Liver (tissue), 9 donors: ENCODE results near the gene MYO6. TPM values are rescaled to one million over a fixed set of nuclear protein-coding genes. Genes with fewer than 3 reads are reported as not detected.

Experiments used
- DNase-seq: peaks from one replicate; pipeline ENCODE4 v3.0.0-alpha.2; 2017; ENCODE audit warnings: low spot score
- H3K27ac ChIP-seq, 2 donors: one replicate each; pipeline ENCODE4 v1.7.0; 2013; ENCODE audit warnings: inconsistent platforms in 2 of 2, low read length in 2 of 2, control low read depth in 1 of 2, low read depth in 1 of 2, mild to moderate bottlenecking in 1 of 2
- H3K27me3 ChIP-seq, 4 donors: one replicate each; pipeline versions ENCODE4 v1.6.1 to v1.7.0; 2013; ENCODE audit warnings: low read length in 3 of 4, inconsistent platforms in 1 of 4, mild to moderate bottlenecking in 1 of 4, moderate library complexity in 1 of 4; ENCODE audit not compliant: control insufficient read depth in 4 of 4, insufficient read depth in 4 of 4
- H3K36me3 ChIP-seq, 4 donors: one replicate each; pipeline versions ENCODE4 v1.6.1 to v1.7.0; 2013; ENCODE audit warnings: low read length in 3 of 4, mild to moderate bottlenecking in 3 of 4, low read depth in 1 of 4, moderate library complexity in 1 of 4; ENCODE audit not compliant: control insufficient read depth in 4 of 4, insufficient read depth in 3 of 4
- H3K4me1 ChIP-seq, 4 donors: one replicate each; pipeline versions ENCODE4 v1.6.1 to v1.7.0; 2013; ENCODE audit warnings: low read length in 3 of 4, mild to moderate bottlenecking in 3 of 4, moderate library complexity in 1 of 4; ENCODE audit not compliant: control insufficient read depth in 4 of 4, insufficient read depth in 4 of 4
- H3K4me3 ChIP-seq, 3 donors: one replicate each; pipeline versions ENCODE4 v1.6.1 to v1.7.0; 2013; ENCODE audit warnings: low read length in 3 of 3, control low read depth in 1 of 3, low read depth in 1 of 3, mild to moderate bottlenecking in 1 of 3
- H3K9ac ChIP-seq, 2 donors: one replicate each; pipeline ENCODE4 v1.7.0; 2013; ENCODE audit warnings: low read length in 2 of 2, mild to moderate bottlenecking in 2 of 2, moderate library complexity in 2 of 2, control low read depth in 1 of 2, low read depth in 1 of 2
- H3K9me3 ChIP-seq, 4 donors: one replicate each; pipeline versions ENCODE4 v1.6.1 to v1.7.0; 2013; ENCODE audit warnings: low read length in 3 of 4; ENCODE audit not compliant: control insufficient read depth in 4 of 4
- ATF3 ChIP-seq: IDR thresholded peaks from 2 replicates; pipeline ENCODE4 v1.6.1; 2016; ENCODE audit warnings: antibody characterized with exemption
- CTCF ChIP-seq: fragments of 150-350 bp; IDR thresholded peaks from 2 replicates; pipeline ENCODE4 v1.5.1; 2017; ENCODE audit warnings: improper control_type of control experiment, low read depth, low read length; ENCODE audit not compliant: missing input control
- EGR1 ChIP-seq, 2 donors: IDR thresholded peaks; 2 replicates each; pipeline ENCODE4 v1.6.1; 2016 to 2018; ENCODE audit warnings: antibody characterized with exemption in 2 of 2, low read depth in 2 of 2
- FOXA1 ChIP-seq: IDR thresholded peaks from 2 replicates; pipeline ENCODE4 v1.6.1; 2016; ENCODE audit warnings: antibody characterized with exemption
- FOXA2 ChIP-seq: IDR thresholded peaks from 2 replicates; pipeline ENCODE4 v1.6.1; 2016; ENCODE audit warnings: antibody characterized with exemption
- GABPA ChIP-seq, 2 donors: IDR thresholded peaks in 1 of 2; conservative IDR thresholded peaks in 1 of 2; 2 replicates each; pipeline ENCODE4 v1.6.1; 2016; ENCODE audit warnings: antibody characterized with exemption in 2 of 2, mild to moderate bottlenecking in 1 of 2, moderate library complexity in 1 of 2
- HNF4A ChIP-seq, 2 donors: conservative IDR thresholded peaks; 2 replicates each; pipeline ENCODE4 v1.6.1; 2016; ENCODE audit warnings: antibody characterized with exemption in 2 of 2, mild to moderate bottlenecking in 2 of 2
- HNF4G ChIP-seq: IDR thresholded peaks from 2 replicates; pipeline ENCODE4 v1.6.1; 2016; ENCODE audit warnings: antibody characterized with exemption
- MAX ChIP-seq: IDR thresholded peaks from 2 replicates; pipeline ENCODE4 v1.6.1; 2016; ENCODE audit warnings: antibody characterized with exemption
- NR2F2 ChIP-seq: IDR thresholded peaks from 2 replicates; pipeline ENCODE4 v1.6.1; 2016; ENCODE audit warnings: antibody characterized with exemption
- RAD21 ChIP-seq, 2 donors: IDR thresholded peaks; 2 replicates each; pipeline ENCODE4 v1.6.1; 2016; ENCODE audit warnings: antibody characterized with exemption in 2 of 2, mild to moderate bottlenecking in 2 of 2
- REST ChIP-seq: IDR thresholded peaks from 2 replicates; pipeline ENCODE4 v1.6.1; 2016; ENCODE audit warnings: antibody characterized with exemption, mild to moderate bottlenecking
- RXRA ChIP-seq, 2 donors: IDR thresholded peaks; 2 replicates each; pipeline ENCODE4 v1.6.1; 2017 to 2018; ENCODE audit warnings: antibody characterized with exemption in 2 of 2, mild to moderate bottlenecking in 1 of 2
- TAF1 ChIP-seq: conservative IDR thresholded peaks from 2 replicates; pipeline ENCODE4 v1.6.1; 2016; ENCODE audit warnings: antibody characterized with exemption, mild to moderate bottlenecking
- YY1 ChIP-seq: IDR thresholded peaks from 2 replicates; pipeline ENCODE4 v1.6.1; 2016; ENCODE audit warnings: antibody characterized with exemption, mild to moderate bottlenecking
- ZBTB33 ChIP-seq: IDR thresholded peaks from 2 replicates; pipeline ENCODE4 v1.6.1; 2016; ENCODE audit warnings: antibody characterized with exemption
- WGBS: extraction: QIAGEN DNeasy Blood & Tissue Kit; methylation state at CpG from one replicate; pipeline ENCODE4 v1.1.7; 2013; 5-methylcytosine and 5-hydroxymethylcytosine counted together
- polyA plus RNA-seq, 2 donors: library from polyadenylated mRNA; stranded (reverse) in 1 of 2; unstranded in 1 of 2; fragments of 200-250 nt in 1 of 2; fragments of >200 nt in 1 of 2; fragmentation: Nextera tagmentation in 1 of 2; extraction: Ambion mirVana in 1 of 2; gene quantifications; one replicate each; pipeline versions ENCODE4 v1.2.1 to v1.2.3, GENCODE V29; 2013 to 2015
- total RNA-seq, 2 donors: library from RNA; depleted of rRNA; stranded (reverse); fragments of >200 nt; gene quantifications; one replicate each; pipeline ENCODE4 v1.2.3, GENCODE V29; 2014
- donor health status: healthy.
- donor health status: healthy.
- donor health status: healthy.
- donor health status: healthy.
- donor health status: healthy.

The MYO6 gene
- total and polyA plus RNA-seq, 4 donors, result 6.5 to 18.3 (median 12.7) TPM

GRCh38 chr6:75752365-75752764 is 3.3 kb downstream of the MYO6 start:
- Histone ChIP-seq H3K4me1 (peaks cover 0 to 8% (median 2%) of the 10 kb centered on the region in 4 donors), H3K27ac (no peak overlapping the region), H3K27me3 (no peaks in the 10 kb centered on the region), H3K9me3 (no peaks in the 10 kb centered on the region), H3K4me3 (no peak overlapping the region), H3K9ac (no peak overlapping the region), H3K36me3 (no peaks in the 10 kb centered on the region)
- 62% methylated on average over 3 of the region's 3 CpGs for WGBS
- no peak for DNase-seq
- TF ChIP-seq RAD21 (IDR thresholded peaks at IDR 0.05), result no peak
- TF ChIP-seq TAF1, result no peak
- TF ChIP-seq CTCF, result no peak
- no peak for TF ChIP-seq FOXA2
- no peak for TF ChIP-seq HNF4A (conservative IDR thresholded peaks at IDR 0.05)
- TF ChIP-seq NR2F2, result no peak
- no peak for TF ChIP-seq REST
- TF ChIP-seq ZBTB33, result no peak
- no peak for TF ChIP-seq RXRA (IDR thresholded peaks at IDR 0.05)
- TF ChIP-seq GABPA (IDR thresholded peaks at IDR 0.05 in 1 of 2, conservative IDR thresholded peaks at IDR 0.05 in 1 of 2), result no peak
- no peak for TF ChIP-seq YY1
- TF ChIP-seq HNF4G, result no peak
- TF ChIP-seq MAX, result no peak
- TF ChIP-seq FOXA1, result no peak

- DNase-seq, result no peak
- Histone ChIP-seq H3K4me3 (no peak overlapping the region), H3K36me3 (no peaks in the 10 kb centered on the region), H3K27ac (no peak overlapping the region), H3K9ac (no peak overlapping the region), H3K27me3 (no peaks in the 10 kb centered on the region), H3K9me3 (no peaks in the 10 kb centered on the region), H3K4me1 (no peaks in the 10 kb centered on the region)
- TF ChIP-seq EGR1 (IDR thresholded peaks at IDR 0.05; ENCODE audit: low read depth in 2 of 2) (no peak), NR2F2 (no peak), HNF4G (no peak), CTCF (no peak), FOXA2 (no peak), MAX (no peak), ATF3 (no peak), FOXA1 (no peak), YY1 (no peak)
- 85% methylated on average over 5 of the region's 5 CpGs for WGBS
Measured at GRCh38 chr6:75755704-75756103, 6.7 kb downstream of the MYO6 start.
